ENCODE measurements around the gene CXCR1.

- TF ChIP-seq REST (IDR thresholded peaks at IDR 0.05; ENCODE audit: low read depth, low read length) = no peak
- no peak for TF ChIP-seq FOXJ3 (CRISPR knock-in tag; IDR thresholded peaks at IDR 0.05)
- TF ChIP-seq CTCF (IDR thresholded peaks at IDR 0.05) = no peak
- TF ChIP-seq PBX3 (IDR thresholded peaks at IDR 0.05) = no peak
- TF ChIP-seq NFIC (IDR thresholded peaks at IDR 0.05; ENCODE audit: borderline replicate concordance) = no peak
- no peak for TF ChIP-seq YY1 (IDR thresholded peaks at IDR 0.05; ENCODE audit: low read depth)
- TF ChIP-seq RCOR1 (IDR thresholded peaks at IDR 0.05; ENCODE audit: low read length) = no peak
Measured at GRCh38 chr2:218166791-218167190, at the start of gene CXCR1.

All from SK-N-SH (cell line).